Suprapubic skin (tissue), 4 donors: ENCODE results near the gene TNFRSF1B.

Experiments used
- POLR2A ChIP-seq, 2 donors: fragments of 450-650 bp; IDR thresholded peaks; one replicate each; pipeline ENCODE4 v1.6.1; 2017; ENCODE audit warnings: antibody characterized with exemption in 2 of 2, mild to moderate bottlenecking in 2 of 2, moderate library complexity in 2 of 2
- POLR2AphosphoS5 ChIP-seq, 3 donors: sonication (generic); formaldehyde crosslinking; IDR thresholded peaks; one replicate each; pipeline ENCODE4 v1.6.1; 2017; ENCODE audit warnings: antibody characterized with exemption in 3 of 3
- TF ChIP-seq, protein P1 (sequence below), 2 donors: fragments of 200-600 bp in 1 of 2; fragments of 450-650 bp in 1 of 2; sonication (generic) in 1 of 2; IDR thresholded peaks; one replicate each; pipeline ENCODE4 v1.5.1; 2016 to 2019; ENCODE audit warnings: antibody characterized with exemption in 2 of 2, mild to moderate bottlenecking in 1 of 2, moderate library complexity in 1 of 2

DNA sequence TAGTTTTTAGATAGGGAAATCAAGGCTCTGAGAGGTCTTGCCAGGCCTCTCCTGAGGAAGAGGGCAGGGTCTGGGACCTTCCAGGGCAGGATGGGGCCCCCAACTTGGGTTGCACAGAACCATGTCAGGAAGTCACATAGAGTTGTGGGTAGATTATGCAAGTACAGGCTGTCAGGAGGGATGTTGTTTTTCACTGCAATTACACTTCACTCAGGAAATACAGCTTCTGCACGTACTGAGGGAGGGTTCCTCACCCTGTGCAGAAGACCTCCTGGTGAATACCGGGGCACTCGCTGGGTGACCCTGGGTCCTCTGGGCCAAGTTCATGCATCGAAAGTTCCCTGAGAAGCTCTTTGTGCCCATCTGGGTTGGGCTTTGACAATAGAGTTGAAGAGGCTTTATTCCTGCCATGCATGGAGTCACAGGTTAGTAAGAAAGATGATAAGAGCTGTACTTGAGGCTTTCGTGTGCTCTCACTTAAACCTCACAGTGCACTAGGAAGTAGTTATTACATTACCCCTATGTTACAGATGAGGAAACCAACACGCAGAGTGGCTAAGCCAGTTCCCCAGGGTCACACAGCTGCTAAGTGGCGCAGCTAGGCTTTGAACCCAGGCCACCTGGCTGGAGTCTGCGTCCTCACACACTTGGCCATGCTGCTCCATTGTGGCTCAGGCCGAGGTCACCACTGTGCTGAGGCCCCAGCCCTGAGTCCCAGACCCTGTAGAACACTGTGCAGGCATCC, 16.2 kb upstream of the TNFRSF1B start:
- TF ChIP-seq, protein P1, sequence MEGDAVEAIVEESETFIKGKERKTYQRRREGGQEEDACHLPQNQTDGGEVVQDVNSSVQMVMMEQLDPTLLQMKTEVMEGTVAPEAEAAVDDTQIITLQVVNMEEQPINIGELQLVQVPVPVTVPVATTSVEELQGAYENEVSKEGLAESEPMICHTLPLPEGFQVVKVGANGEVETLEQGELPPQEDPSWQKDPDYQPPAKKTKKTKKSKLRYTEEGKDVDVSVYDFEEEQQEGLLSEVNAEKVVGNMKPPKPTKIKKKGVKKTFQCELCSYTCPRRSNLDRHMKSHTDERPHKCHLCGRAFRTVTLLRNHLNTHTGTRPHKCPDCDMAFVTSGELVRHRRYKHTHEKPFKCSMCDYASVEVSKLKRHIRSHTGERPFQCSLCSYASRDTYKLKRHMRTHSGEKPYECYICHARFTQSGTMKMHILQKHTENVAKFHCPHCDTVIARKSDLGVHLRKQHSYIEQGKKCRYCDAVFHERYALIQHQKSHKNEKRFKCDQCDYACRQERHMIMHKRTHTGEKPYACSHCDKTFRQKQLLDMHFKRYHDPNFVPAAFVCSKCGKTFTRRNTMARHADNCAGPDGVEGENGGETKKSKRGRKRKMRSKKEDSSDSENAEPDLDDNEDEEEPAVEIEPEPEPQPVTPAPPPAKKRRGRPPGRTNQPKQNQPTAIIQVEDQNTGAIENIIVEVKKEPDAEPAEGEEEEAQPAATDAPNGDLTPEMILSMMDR (IDR thresholded peaks at IDR 0.05), result no peak
- TF ChIP-seq POLR2AphosphoS5 (IDR thresholded peaks at IDR 0.05) (no peak), POLR2A (IDR thresholded peaks at IDR 0.05) (no peak)
